ENCODE measurements around the gene NCK2. TPM values are rescaled to one million over a fixed set of nuclear protein-coding genes. Genes with fewer than 3 reads are reported as not detected.

The NCK2 gene
- total and polyA plus RNA-seq, 10 of the 15 experiments (the other 5 are each of a cell fraction or from before 2014, with no cell fraction given): 1.2 to 30.9 (median 14.1) TPM

DNA sequence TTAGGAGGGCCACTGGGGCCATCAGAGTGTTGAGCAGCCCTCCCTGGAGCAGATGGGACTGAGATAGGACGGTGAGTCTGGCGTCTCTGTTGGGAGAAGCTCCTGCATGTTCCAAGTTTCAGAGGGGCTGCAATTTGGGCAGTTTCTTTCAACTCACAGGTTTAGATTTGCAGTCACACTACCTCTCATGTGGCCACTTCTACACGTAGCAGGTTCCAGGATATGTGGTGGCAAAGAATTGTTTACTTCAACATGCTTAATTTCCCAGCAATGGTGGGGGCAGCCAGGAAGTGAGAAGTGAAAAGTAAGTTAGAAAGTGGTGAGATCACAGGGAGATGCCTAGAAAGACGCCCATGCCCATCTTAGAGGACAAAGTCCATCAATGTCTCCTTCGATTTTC, 9.3 kb downstream of the NCK2 start:
- Histone ChIP-seq H3K4me1 (ENCODE audit: control insufficient read depth, insufficient read depth, low read length) (peaks cover 33% of the 10 kb centered on the region), H3K4me2 (ENCODE audit: control insufficient read depth, insufficient read depth) (peak overlapping the region; percentile 48), H2AFZ (ENCODE audit: control insufficient read depth, low read depth, low read length) (no peak overlapping the region), H3K79me2 (ENCODE audit: control insufficient read depth, insufficient read depth, low read length) (peaks cover 82% of the 10 kb centered on the region), H3K9me3 (replicated peaks; ENCODE audit: control insufficient read depth, insufficient read depth, low read length) (no peaks in the 10 kb centered on the region), H3K27ac (ENCODE audit: control insufficient read depth, insufficient read depth) (peak overlapping the region; percentile 49), H3K4me3 (peak overlapping the region; percentile 49; the same call in 1 of the 2 replicates), H3K36me3 (ENCODE audit: control insufficient read depth in 2 of 2, insufficient read depth in 2 of 2, low read length in 1 of 2) (no peaks in the 10 kb centered on the region; a peak in 1 of 4 replicates), H4K20me1 (ENCODE audit: control insufficient read depth, insufficient read depth) (no peaks in the 10 kb centered on the region; the same call in 1 of the 2 replicates), H3K27me3 (replicated peaks in 1 of 2; ENCODE audit: control insufficient read depth in 2 of 2, insufficient read depth in 2 of 2, low read length in 1 of 2) (no peaks in the 10 kb centered on the region), H3K9ac (ENCODE audit: control insufficient read depth, insufficient read depth, low read length) (no peak overlapping the region)
- intact Hi-C loops (cut with micrococcal nuclease; ENCODE audit: unreplicated experiment) (no loop called here), in situ Hi-C loops (cut with MboI) (no loop called here)
- POLR2A ChIA-PET: interaction anchor here (1.1 to 2.7 kb wide), 2 partner anchors 45 to 50 kb away, joined by 3 to 6 read pairs; no protein-coding TSS in a partner anchor
- CTCF ChIA-PET: interaction anchor here (1.0 to 2.8 kb wide), 3 partner anchors 7 to 829 kb away, joined by 3 to 24 read pairs (median 4); no protein-coding TSS in a partner anchor
- no TSS peak for BruUV-seq (replicated peaks)
- ATAC-seq: peak; percentile 66
- DNase-seq (ENCODE audit: low read depth, low spot score): no peak
- SMC1A ChIA-PET (ENCODE audit: uncharacterized antibody, unreplicated experiment): interaction anchor here (0.7 to 6.2 kb wide), 12 partner anchors 7 to 123 kb away, joined by 3 to 49 read pairs (median 8); no protein-coding TSS in a partner anchor
- peak; percentile 18; the same call in 1 of the 2 replicates for TF ChIP-seq RUNX3 (IDR thresholded peaks at IDR 0.05; ENCODE audit: low read length)
- TF ChIP-seq, protein P1, sequence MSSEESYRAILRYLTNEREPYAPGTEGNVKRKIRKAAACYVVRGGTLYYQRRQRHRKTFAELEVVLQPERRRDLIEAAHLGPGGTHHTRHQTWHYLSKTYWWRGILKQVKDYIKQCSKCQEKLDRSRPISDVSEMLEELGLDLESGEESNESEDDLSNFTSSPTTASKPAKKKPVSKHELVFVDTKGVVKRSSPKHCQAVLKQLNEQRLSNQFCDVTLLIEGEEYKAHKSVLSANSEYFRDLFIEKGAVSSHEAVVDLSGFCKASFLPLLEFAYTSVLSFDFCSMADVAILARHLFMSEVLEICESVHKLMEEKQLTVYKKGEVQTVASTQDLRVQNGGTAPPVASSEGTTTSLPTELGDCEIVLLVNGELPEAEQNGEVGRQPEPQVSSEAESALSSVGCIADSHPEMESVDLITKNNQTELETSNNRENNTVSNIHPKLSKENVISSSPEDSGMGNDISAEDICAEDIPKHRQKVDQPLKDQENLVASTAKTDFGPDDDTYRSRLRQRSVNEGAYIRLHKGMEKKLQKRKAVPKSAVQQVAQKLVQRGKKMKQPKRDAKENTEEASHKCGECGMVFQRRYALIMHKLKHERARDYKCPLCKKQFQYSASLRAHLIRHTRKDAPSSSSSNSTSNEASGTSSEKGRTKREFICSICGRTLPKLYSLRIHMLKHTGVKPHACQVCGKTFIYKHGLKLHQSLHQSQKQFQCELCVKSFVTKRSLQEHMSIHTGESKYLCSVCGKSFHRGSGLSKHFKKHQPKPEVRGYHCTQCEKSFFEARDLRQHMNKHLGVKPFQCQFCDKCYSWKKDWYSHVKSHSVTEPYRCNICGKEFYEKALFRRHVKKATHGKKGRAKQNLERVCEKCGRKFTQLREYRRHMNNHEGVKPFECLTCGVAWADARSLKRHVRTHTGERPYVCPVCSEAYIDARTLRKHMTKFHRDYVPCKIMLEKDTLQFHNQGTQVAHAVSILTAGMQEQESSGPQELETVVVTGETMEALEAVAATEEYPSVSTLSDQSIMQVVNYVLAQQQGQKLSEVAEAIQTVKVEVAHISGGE (CRISPR knock-in tag; IDR thresholded peaks at IDR 0.05): no peak
- peak; percentile 46; the same call in 1 of the 2 replicates for TF ChIP-seq SPI1 (IDR thresholded peaks at IDR 0.05; ENCODE audit: borderline replicate concordance, insufficient read depth, low read depth, low read length)
- TF ChIP-seq DPF2 (IDR thresholded peaks at IDR 0.05): 0 out of 2 replicates have a peak, but pooled peaks have one; percentile 36
- TF ChIP-seq IKZF1 (conservative IDR thresholded peaks at IDR 0.05): peak; percentile 52; the same call in 1 of the 2 replicates
- TF ChIP-seq CREM (IDR thresholded peaks at IDR 0.05; ENCODE audit: low read depth): 0 out of 2 replicates have a peak, but pooled peaks have one; percentile 2
- TF ChIP-seq ATF7 (IDR thresholded peaks at IDR 0.05; ENCODE audit: low read depth): peak; percentile 22; the same call in 1 of the 2 replicates
- TF ChIP-seq SREBF1 (IDR thresholded peaks at IDR 0.05; ENCODE audit: low read length): 0 out of 2 replicates have a peak, but pooled peaks have one; percentile 18
- peak; percentile 47; the same call in 1 of the 2 replicates for TF ChIP-seq EED (IDR thresholded peaks at IDR 0.05; ENCODE audit: low read depth)
- TF ChIP-seq JUNB (IDR thresholded peaks at IDR 0.05): no peak
- TF ChIP-seq, protein P2, sequence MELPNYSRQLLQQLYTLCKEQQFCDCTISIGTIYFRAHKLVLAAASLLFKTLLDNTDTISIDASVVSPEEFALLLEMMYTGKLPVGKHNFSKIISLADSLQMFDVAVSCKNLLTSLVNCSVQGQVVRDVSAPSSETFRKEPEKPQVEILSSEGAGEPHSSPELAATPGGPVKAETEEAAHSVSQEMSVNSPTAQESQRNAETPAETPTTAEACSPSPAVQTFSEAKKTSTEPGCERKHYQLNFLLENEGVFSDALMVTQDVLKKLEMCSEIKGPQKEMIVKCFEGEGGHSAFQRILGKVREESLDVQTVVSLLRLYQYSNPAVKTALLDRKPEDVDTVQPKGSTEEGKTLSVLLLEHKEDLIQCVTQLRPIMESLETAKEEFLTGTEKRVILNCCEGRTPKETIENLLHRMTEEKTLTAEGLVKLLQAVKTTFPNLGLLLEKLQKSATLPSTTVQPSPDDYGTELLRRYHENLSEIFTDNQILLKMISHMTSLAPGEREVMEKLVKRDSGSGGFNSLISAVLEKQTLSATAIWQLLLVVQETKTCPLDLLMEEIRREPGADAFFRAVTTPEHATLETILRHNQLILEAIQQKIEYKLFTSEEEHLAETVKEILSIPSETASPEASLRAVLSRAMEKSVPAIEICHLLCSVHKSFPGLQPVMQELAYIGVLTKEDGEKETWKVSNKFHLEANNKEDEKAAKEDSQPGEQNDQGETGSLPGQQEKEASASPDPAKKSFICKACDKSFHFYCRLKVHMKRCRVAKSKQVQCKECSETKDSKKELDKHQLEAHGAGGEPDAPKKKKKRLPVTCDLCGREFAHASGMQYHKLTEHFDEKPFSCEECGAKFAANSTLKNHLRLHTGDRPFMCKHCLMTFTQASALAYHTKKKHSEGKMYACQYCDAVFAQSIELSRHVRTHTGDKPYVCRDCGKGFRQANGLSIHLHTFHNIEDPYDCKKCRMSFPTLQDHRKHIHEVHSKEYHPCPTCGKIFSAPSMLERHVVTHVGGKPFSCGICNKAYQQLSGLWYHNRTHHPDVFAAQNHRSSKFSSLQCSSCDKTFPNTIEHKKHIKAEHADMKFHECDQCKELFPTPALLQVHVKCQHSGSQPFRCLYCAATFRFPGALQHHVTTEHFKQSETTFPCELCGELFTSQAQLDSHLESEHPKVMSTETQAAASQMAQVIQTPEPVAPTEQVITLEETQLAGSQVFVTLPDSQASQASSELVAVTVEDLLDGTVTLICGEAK (IDR thresholded peaks at IDR 0.05; ENCODE audit: borderline replicate concordance): no peak
- TF ChIP-seq MTA2 (IDR thresholded peaks at IDR 0.05; ENCODE audit: low read depth): 0 out of 2 replicates have a peak, but pooled peaks have one; percentile 28
- peak; percentile 69 to 77 for TF ChIP-seq IKZF2 (IDR thresholded peaks at IDR 0.05)
- FAIRE-seq: no peak
- 38% methylated on average over 5 of the region's 5 CpGs for WGBS (ENCODE audit: insufficient coverage, insufficient replicate concordance, low lambda C conversion rate, missing lambda C conversion rate)
- RAD21 ChIA-PET (ENCODE audit: unreplicated experiment): interaction anchor here (0.5 to 5.8 kb wide), 3 partner anchors 33 to 190 kb away, joined by 3 to 37 read pairs (median 3); no protein-coding TSS in a partner anchor

Data from GM12878 (cell line).